ENCODE data around the gene NR3C2. TPM values are rescaled to one million over a fixed set of nuclear protein-coding genes. Genes with fewer than 3 reads are reported as not detected.

Gene NR3C2
- total RNA-seq, 2 donors from 2014 or later: 0.44 to 0.82 TPM

DNA sequence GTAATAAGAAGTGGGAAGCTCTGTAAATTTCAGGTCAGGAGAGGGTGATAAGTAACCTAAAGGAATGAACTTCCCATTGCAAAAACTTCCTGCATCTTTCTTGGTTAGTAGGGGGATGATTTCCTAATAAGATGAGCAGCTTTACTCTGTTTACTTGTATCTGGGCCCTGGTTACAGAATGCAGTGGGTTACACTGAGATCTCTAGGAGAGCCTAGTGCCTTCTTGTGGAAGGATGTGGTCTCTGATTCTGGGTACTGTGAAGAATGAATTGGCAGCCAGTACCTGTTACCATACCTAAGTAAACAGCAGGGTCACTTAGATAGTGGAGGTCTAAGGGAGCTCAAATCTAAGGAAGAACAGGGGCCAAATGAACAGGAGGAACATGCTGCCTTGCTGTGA, 389.8 kb downstream of the NR3C2 start:
- H3K4me3 Mint-ChIP-seq: no peak overlapping the region
- no peaks in the 10 kb centered on the region for H3K9me3 ChIP-seq (ENCODE audit: control insufficient read depth, low read length)
- no peak overlapping the region for H3K9ac ChIP-seq (ENCODE audit: extremely low read depth, low read length, poor library complexity, severe bottlenecking)
- peaks cover 6% of the 10 kb centered on the region for H3K36me3 Mint-ChIP-seq (ENCODE audit: low read depth)
- no peaks in the 10 kb centered on the region for H3K36me3 ChIP-seq (ENCODE audit: control insufficient read depth, insufficient read depth, low read length)
- TF ChIP-seq, protein P1, sequence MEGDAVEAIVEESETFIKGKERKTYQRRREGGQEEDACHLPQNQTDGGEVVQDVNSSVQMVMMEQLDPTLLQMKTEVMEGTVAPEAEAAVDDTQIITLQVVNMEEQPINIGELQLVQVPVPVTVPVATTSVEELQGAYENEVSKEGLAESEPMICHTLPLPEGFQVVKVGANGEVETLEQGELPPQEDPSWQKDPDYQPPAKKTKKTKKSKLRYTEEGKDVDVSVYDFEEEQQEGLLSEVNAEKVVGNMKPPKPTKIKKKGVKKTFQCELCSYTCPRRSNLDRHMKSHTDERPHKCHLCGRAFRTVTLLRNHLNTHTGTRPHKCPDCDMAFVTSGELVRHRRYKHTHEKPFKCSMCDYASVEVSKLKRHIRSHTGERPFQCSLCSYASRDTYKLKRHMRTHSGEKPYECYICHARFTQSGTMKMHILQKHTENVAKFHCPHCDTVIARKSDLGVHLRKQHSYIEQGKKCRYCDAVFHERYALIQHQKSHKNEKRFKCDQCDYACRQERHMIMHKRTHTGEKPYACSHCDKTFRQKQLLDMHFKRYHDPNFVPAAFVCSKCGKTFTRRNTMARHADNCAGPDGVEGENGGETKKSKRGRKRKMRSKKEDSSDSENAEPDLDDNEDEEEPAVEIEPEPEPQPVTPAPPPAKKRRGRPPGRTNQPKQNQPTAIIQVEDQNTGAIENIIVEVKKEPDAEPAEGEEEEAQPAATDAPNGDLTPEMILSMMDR (conservative IDR thresholded peaks at IDR 0.05): peak; percentile 25
- H3K9me3 Mint-ChIP-seq: no peaks in the 10 kb centered on the region
- H3K4me3 ChIP-seq (ENCODE audit: low read length): no peak overlapping the region
- peaks cover 15% of the 10 kb centered on the region for H3K4me1 ChIP-seq (ENCODE audit: control insufficient read depth, insufficient read depth, low read length)
- no peak overlapping the region for H3K27ac ChIP-seq (ENCODE audit: low read depth, low read length)
- H3K27me3 ChIP-seq (ENCODE audit: control insufficient read depth, insufficient read depth, low read length, poor library complexity, severe bottlenecking): no peaks in the 10 kb centered on the region
- H3K4me1 Mint-ChIP-seq: peaks cover 37% of the 10 kb centered on the region
- no peak for DNase-seq
- peak overlapping the region; percentile 1 for H3K27ac Mint-ChIP-seq
- no peaks in the 10 kb centered on the region for H3K27me3 Mint-ChIP-seq (ENCODE audit: insufficient read depth)

GRCh38 chr4:148051403-148051802, 390.8 kb downstream of the NR3C2 start:
- Mint-ChIP-seq H3K27ac (no peak overlapping the region), H3K9me3 (no peaks in the 10 kb centered on the region), H3K4me1 (peaks cover 40% of the 10 kb centered on the region), H3K4me3 (no peak overlapping the region), H3K36me3 (ENCODE audit: low read depth) (peaks cover 6% of the 10 kb centered on the region), H3K27me3 (ENCODE audit: insufficient read depth) (no peaks in the 10 kb centered on the region)
- no peak overlapping the region for H3K27ac ChIP-seq (ENCODE audit: low read depth, low read length)
- H3K4me1 ChIP-seq (ENCODE audit: control insufficient read depth, insufficient read depth, low read length): peaks cover 15% of the 10 kb centered on the region
- H3K9me3 ChIP-seq (ENCODE audit: control insufficient read depth, low read length): no peaks in the 10 kb centered on the region
- no peak for DNase-seq
- WGBS, 2 experiments (ENCODE audit: insufficient coverage in 1 of 2, insufficient read length in 1 of 2): 87% methylated on average over 3 to 4 of the region's 4 CpGs
- H3K36me3 ChIP-seq (ENCODE audit: control insufficient read depth, insufficient read depth, low read length): no peaks in the 10 kb centered on the region
- H3K9ac ChIP-seq (ENCODE audit: extremely low read depth, low read length, poor library complexity, severe bottlenecking): no peak overlapping the region
- no peaks in the 10 kb centered on the region for H3K27me3 ChIP-seq (ENCODE audit: control insufficient read depth, insufficient read depth, low read length, poor library complexity, severe bottlenecking)
- no peak overlapping the region for H3K4me3 ChIP-seq (ENCODE audit: low read length)
- TF ChIP-seq, protein P1 (conservative IDR thresholded peaks at IDR 0.05): no peak

- H3K27ac ChIP-seq (ENCODE audit: low read depth, low read length): no peak overlapping the region
- peaks cover 11% of the 10 kb centered on the region for H3K4me1 ChIP-seq (ENCODE audit: control insufficient read depth, insufficient read depth, low read length)
- 91 to 92% methylated on average over 2 to 4 of the region's 4 CpGs for WGBS, 2 experiments (ENCODE audit: insufficient coverage in 1 of 2, insufficient read length in 1 of 2)
- Mint-ChIP-seq H3K4me3 (no peak overlapping the region), H3K9me3 (no peaks in the 10 kb centered on the region), H3K27ac (no peak overlapping the region), H3K4me1 (peaks cover 29% of the 10 kb centered on the region), H3K36me3 (ENCODE audit: low read depth) (peaks cover 6% of the 10 kb centered on the region), H3K27me3 (ENCODE audit: insufficient read depth) (no peaks in the 10 kb centered on the region)
- no peaks in the 10 kb centered on the region for H3K27me3 ChIP-seq (ENCODE audit: control insufficient read depth, insufficient read depth, low read length, poor library complexity, severe bottlenecking)
- no peak for DNase-seq
- H3K36me3 ChIP-seq (ENCODE audit: control insufficient read depth, insufficient read depth, low read length): no peaks in the 10 kb centered on the region
- TF ChIP-seq, protein P1 (conservative IDR thresholded peaks at IDR 0.05): no peak
- no peak overlapping the region for H3K9ac ChIP-seq (ENCODE audit: extremely low read depth, low read length, poor library complexity, severe bottlenecking)
- H3K9me3 ChIP-seq (ENCODE audit: control insufficient read depth, low read length): no peaks in the 10 kb centered on the region
- no peak overlapping the region for H3K4me3 ChIP-seq (ENCODE audit: low read length)
Measured at GRCh38 chr4:148048598-148048997, 393.6 kb downstream of the NR3C2 start.
